Lower leg skin (tissue), 3 donors: ENCODE data around the gene PCDHGB1.

Experiments used
- CTCF ChIP-seq, 3 donors: fragments of 450-650 bp; IDR thresholded peaks; one replicate each; pipeline ENCODE4 v1.5.1; 2016; ENCODE audit warnings: antibody characterized with exemption in 3 of 3, mild to moderate bottlenecking in 3 of 3, moderate library complexity in 2 of 3
- POLR2A ChIP-seq, 2 donors: fragments of 450-650 bp; IDR thresholded peaks; one replicate each; pipeline ENCODE4 v1.6.1; 2016 to 2017; ENCODE audit warnings: antibody characterized with exemption in 2 of 2, mild to moderate bottlenecking in 1 of 2, moderate library complexity in 1 of 2

GRCh38 chr5:141354900-141355469 is 5.1 kb downstream of the PCDHGB1 start, which contains the start of gene PCDHGA4:
- TF ChIP-seq CTCF (IDR thresholded peaks at IDR 0.05) (no peak), POLR2A (IDR thresholded peaks at IDR 0.05) (no peak)
